Measurements from ENCODE around the gene OR10AD1. TPM values are rescaled to one million over a fixed set of nuclear protein-coding genes. Genes with fewer than 3 reads are reported as not detected.
A peak's percentile ranks its signal among the peaks of the same experiment; 100 is the strongest.

The OR10AD1 gene
- total and polyA plus RNA-seq, 10 of the 15 experiments (the other 5 are each of a cell fraction or from before 2014, with no cell fraction given) = 0.04 to 0.12 TPM; not detected in 8

DNA sequence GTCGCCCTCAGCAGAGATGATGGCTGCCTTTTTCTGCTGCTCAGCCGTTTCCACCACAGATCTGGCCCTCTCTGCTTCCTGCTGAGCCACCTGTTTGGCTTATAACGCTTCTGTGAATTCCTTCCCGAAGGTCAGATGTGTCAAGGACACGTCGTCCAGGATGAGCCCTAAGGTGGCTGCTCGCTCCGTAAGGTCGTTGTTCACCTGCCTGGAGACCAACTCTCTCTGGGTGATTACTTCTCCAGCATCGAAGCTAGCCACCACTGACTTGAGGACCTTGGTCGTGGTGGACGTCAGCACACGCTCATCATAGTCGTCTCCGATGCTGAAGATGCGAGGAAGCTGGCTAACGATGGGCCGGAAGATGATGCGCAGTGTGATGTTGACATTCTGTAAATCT, 34.1 kb downstream of the OR10AD1 start (continued):
- TF ChIP-seq CBX3 (IDR thresholded peaks at IDR 0.05; ENCODE audit: borderline replicate concordance, low read depth) = no peak
- TF ChIP-seq KDM1A (IDR thresholded peaks at IDR 0.05; ENCODE audit: borderline replicate concordance) = no peak

DNA sequence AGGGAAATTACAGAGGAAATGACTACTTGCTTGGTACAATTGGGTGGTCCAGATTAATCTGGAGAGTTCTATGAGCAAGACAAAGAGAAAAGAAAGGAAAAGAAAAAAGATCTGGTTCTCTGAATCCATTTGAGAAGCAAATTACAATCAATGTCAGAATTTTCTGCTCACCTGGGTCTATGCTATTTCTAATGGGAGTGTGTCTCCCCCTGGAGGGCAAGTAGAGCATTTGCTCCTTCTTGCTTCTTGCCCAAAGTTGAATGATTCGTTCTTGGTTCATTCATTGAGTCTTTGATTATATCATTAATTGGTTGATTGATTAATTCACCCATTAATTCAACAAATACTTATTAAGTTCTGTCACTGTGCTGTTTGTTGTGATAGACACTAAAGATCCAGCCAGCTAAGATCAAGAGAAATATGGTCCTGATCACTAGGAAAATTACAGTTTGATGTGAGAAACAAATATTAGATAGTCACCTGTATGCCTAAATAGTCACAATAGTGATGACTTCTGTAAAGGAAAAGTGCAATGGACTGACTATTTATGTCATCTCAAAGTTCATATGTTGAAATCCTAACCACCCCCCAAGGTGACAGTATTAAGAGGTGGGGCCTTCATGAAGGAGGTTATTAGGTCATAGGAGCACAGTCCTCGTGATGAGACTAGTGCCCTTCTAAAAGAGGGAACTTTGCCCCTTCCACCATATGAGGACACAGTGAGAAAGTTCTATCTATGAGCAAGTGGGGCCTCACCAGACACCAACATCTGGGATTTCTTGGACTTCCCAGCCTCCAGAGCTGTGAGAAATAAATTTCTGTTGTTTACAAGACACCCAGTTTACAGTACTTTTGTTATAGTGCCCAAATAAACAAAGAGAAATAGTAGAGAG, 37.8 kb downstream of the OR10AD1 start:
- ChIA-PET CTCF (interaction anchor here (0.6 to 4.8 kb wide), 35 partner anchors 9 to 460 kb away, joined by 3 to 38 read pairs (median 4); partner anchors contain the start of gene TMEM106C), RAD21 (ENCODE audit: unreplicated experiment) (interaction anchor here (0.6 to 2.2 kb wide), 6 partner anchors 9 to 326 kb away, joined by 3 to 7 read pairs (median 6); partner anchors contain the start of genes ASB8 and TMEM106C), POLR2A (interaction anchor here (0.6 kb wide), 2 partner anchors 13 to 72 kb away, joined by 3 read pairs; no protein-coding TSS in a partner anchor), SMC1A (ENCODE audit: uncharacterized antibody, unreplicated experiment) (interaction anchor here (0.6 to 2.6 kb wide), 13 partner anchors 10 to 453 kb away, joined by 3 to 7 read pairs (median 3); partner anchors contain the start of gene TMEM106C)
- Histone ChIP-seq H3K36me3 (ENCODE audit: control insufficient read depth in 2 of 2, insufficient read depth in 2 of 2, low read length in 1 of 2) (no peaks in the 10 kb centered on the region), H3K27ac (ENCODE audit: control insufficient read depth, insufficient read depth) (no peak overlapping the region), H4K20me1 (ENCODE audit: control insufficient read depth, insufficient read depth) (no peaks in the 10 kb centered on the region), H3K27me3 (replicated peaks in 1 of 2; ENCODE audit: control insufficient read depth in 2 of 2, insufficient read depth in 2 of 2, low read length in 1 of 2) (peaks cover 0 to 2% of the 10 kb centered on the region in 2 experiments; a peak in 2 of 4 replicates), H3K4me3 (no peak overlapping the region), H3K4me1 (ENCODE audit: control insufficient read depth, insufficient read depth, low read length) (peaks cover 4% of the 10 kb centered on the region; the same call in 1 of the 2 replicates), H3K9ac (ENCODE audit: control insufficient read depth, insufficient read depth, low read length) (no peak overlapping the region), H3K79me2 (ENCODE audit: control insufficient read depth, insufficient read depth, low read length) (no peaks in the 10 kb centered on the region), H3K4me2 (ENCODE audit: control insufficient read depth, insufficient read depth) (no peak overlapping the region), H3K9me3 (replicated peaks; ENCODE audit: control insufficient read depth, insufficient read depth, low read length) (no peaks in the 10 kb centered on the region), H2AFZ (ENCODE audit: control insufficient read depth, low read depth, low read length) (no peak overlapping the region)
- peak; percentile 45 for DNase-seq (ENCODE audit: low read depth, low spot score)
- TF ChIP-seq SMC3 (IDR thresholded peaks at IDR 0.05; ENCODE audit: borderline replicate concordance, low read length) = peak; percentile 81
- TF ChIP-seq, protein P1, sequence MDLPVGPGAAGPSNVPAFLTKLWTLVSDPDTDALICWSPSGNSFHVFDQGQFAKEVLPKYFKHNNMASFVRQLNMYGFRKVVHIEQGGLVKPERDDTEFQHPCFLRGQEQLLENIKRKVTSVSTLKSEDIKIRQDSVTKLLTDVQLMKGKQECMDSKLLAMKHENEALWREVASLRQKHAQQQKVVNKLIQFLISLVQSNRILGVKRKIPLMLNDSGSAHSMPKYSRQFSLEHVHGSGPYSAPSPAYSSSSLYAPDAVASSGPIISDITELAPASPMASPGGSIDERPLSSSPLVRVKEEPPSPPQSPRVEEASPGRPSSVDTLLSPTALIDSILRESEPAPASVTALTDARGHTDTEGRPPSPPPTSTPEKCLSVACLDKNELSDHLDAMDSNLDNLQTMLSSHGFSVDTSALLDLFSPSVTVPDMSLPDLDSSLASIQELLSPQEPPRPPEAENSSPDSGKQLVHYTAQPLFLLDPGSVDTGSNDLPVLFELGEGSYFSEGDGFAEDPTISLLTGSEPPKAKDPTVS (IDR thresholded peaks at IDR 0.05; ENCODE audit: low read depth, low read length) = 0 out of 2 replicates have a peak, but pooled peaks have one; percentile 36
- TF ChIP-seq PKNOX1 (IDR thresholded peaks at IDR 0.05) = 0 out of 2 replicates have a peak, but pooled peaks have one; percentile 24
- TF ChIP-seq IRF4 (IDR thresholded peaks at IDR 0.05; ENCODE audit: low read depth, low read length) = no peak
- peak; percentile 92 for TF ChIP-seq RAD21 (IDR thresholded peaks at IDR 0.05; ENCODE audit: insufficient read depth, low read depth, low read length)
- peak; percentile 89 to 94 (median 93) for TF ChIP-seq CTCF (IDR thresholded peaks at IDR 0.05 in 2 of 3, conservative IDR thresholded peaks at IDR 0.05 in 1 of 3; ENCODE audit: control insufficient read depth in 2 of 3, extremely low read depth in 1 of 3, insufficient read depth in 1 of 3, low read depth in 3 of 3, low read length in 3 of 3)
- intact Hi-C loops (cut with micrococcal nuclease; ENCODE audit: unreplicated experiment) (loop anchor here (2.0 to 5.0 kb wide), 3 partner anchors 81 to 448 kb away; partner anchors contain the start of gene TMEM106C), in situ Hi-C loops (cut with MboI) (loop anchor here (5.0 kb wide), 1 partner anchor 453 kb away; no protein-coding TSS in a partner anchor)
- 0% methylated on average over 2 of the region's 2 CpGs for WGBS (ENCODE audit: insufficient coverage, insufficient replicate concordance, low lambda C conversion rate, missing lambda C conversion rate)
- no TSS peak for BruUV-seq (replicated peaks)
- peak; percentile 54 for FAIRE-seq
- ATAC-seq = peak; percentile 82
